ENCODE measurements around the gene LRRC49. TPM values are rescaled to one million over a fixed set of nuclear protein-coding genes. Genes with fewer than 3 reads are reported as not detected.
"Not testable (repeated sequence)": the region's sequence is repeated elsewhere in the genome, so short reads cannot be mapped to it uniquely, and the experiment has no call there.

Gene LRRC49
- polyA plus RNA-seq, 1 donor (not counting 4 experiments of a cell fraction or from before 2014, with no cell fraction given), result 9.9 TPM

GRCh38 chr15:70856884-70857561 is 35.6 kb upstream of the LRRC49 start:
- H3K27me3 ChIP-seq (ENCODE audit: control insufficient read depth, extremely low read depth, insufficient read depth, low read length), result no peaks in the 10 kb centered on the region
- no peaks in the 10 kb centered on the region for H4K20me1 ChIP-seq (ENCODE audit: control insufficient read depth, extremely low read depth, insufficient read depth, low read length)
- no peaks in the 10 kb centered on the region for H3K9me1 ChIP-seq (ENCODE audit: control insufficient read depth, extremely low read depth, insufficient read depth, low read length)
- peaks cover 2% of the 10 kb centered on the region for H3K79me2 ChIP-seq (ENCODE audit: control insufficient read depth, insufficient read depth, low read length)
- H3K4me3 ChIP-seq (ENCODE audit: control insufficient read depth in 2 of 3, extremely low read depth in 1 of 3, insufficient read depth in 2 of 3, low read depth in 1 of 3, low read length in 3 of 3), result no peak overlapping the region
- peak overlapping the region; percentile 33 for H3K27ac ChIP-seq (ENCODE audit: control insufficient read depth, insufficient read depth, low read length)
- peaks cover 34% of the 10 kb centered on the region for H3K4me1 ChIP-seq (ENCODE audit: control insufficient read depth, extremely low read depth, insufficient read depth, low read length)
- no peak overlapping the region for H3K9ac ChIP-seq (ENCODE audit: control insufficient read depth, extremely low read depth, insufficient read depth, low read length)
- FAIRE-seq (peak; percentile 93), DNase-seq (ENCODE audit: low read depth, low spot score) (peak; percentile 66)
- H3K4me2 ChIP-seq (ENCODE audit: control insufficient read depth, extremely low read depth, insufficient read depth, low read depth, low read length), result peak overlapping the region; percentile 48
- H3K36me3 ChIP-seq (ENCODE audit: control insufficient read depth in 2 of 2, extremely low read depth in 1 of 2, insufficient read depth in 2 of 2, low read length in 2 of 2), result peaks cover 0 to under 1% of the 10 kb centered on the region in 2 experiments
- TF ChIP-seq, protein P1, sequence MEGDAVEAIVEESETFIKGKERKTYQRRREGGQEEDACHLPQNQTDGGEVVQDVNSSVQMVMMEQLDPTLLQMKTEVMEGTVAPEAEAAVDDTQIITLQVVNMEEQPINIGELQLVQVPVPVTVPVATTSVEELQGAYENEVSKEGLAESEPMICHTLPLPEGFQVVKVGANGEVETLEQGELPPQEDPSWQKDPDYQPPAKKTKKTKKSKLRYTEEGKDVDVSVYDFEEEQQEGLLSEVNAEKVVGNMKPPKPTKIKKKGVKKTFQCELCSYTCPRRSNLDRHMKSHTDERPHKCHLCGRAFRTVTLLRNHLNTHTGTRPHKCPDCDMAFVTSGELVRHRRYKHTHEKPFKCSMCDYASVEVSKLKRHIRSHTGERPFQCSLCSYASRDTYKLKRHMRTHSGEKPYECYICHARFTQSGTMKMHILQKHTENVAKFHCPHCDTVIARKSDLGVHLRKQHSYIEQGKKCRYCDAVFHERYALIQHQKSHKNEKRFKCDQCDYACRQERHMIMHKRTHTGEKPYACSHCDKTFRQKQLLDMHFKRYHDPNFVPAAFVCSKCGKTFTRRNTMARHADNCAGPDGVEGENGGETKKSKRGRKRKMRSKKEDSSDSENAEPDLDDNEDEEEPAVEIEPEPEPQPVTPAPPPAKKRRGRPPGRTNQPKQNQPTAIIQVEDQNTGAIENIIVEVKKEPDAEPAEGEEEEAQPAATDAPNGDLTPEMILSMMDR (optimal IDR thresholded peaks at IDR 0.05 in 1 of 3, IDR thresholded peaks at IDR 0.05 in 1 of 3, conservative IDR thresholded peaks at IDR 0.05 in 1 of 3; ENCODE audit: extremely low read depth in 1 of 3, insufficient read depth in 2 of 3, low read length in 3 of 3), result no peak
- no peak for TF ChIP-seq EZH2 (IDR thresholded peaks at IDR 0.05; ENCODE audit: low read length)
- no peaks in the 10 kb centered on the region for H3K9me3 ChIP-seq (ENCODE audit: control insufficient read depth, low read depth, low read length)
- dilution Hi-C loops (cut with MboI; ENCODE audit: extremely low pct_ligation_motif_present, low sequenced_read_pairs), result no loop called here
- no peak overlapping the region for H2AFZ ChIP-seq (ENCODE audit: control insufficient read depth, low read length)

GRCh38 chr15:70857562-70858285 is 34.9 kb upstream of the LRRC49 start:
- TF ChIP-seq, protein P1 (optimal IDR thresholded peaks at IDR 0.05 in 1 of 3, IDR thresholded peaks at IDR 0.05 in 1 of 3, conservative IDR thresholded peaks at IDR 0.05 in 1 of 3; ENCODE audit: extremely low read depth in 1 of 3, insufficient read depth in 2 of 3, low read length in 3 of 3), result no peak
- no peak for TF ChIP-seq EZH2 (IDR thresholded peaks at IDR 0.05; ENCODE audit: low read length)
- Histone ChIP-seq H3K9ac (ENCODE audit: control insufficient read depth, extremely low read depth, insufficient read depth, low read length) (no peak overlapping the region), H4K20me1 (ENCODE audit: control insufficient read depth, extremely low read depth, insufficient read depth, low read length) (no peaks in the 10 kb centered on the region), H3K4me3 (ENCODE audit: control insufficient read depth in 2 of 3, extremely low read depth in 1 of 3, insufficient read depth in 2 of 3, low read depth in 1 of 3, low read length in 3 of 3) (no peak overlapping the region), H3K27ac (ENCODE audit: control insufficient read depth, insufficient read depth, low read length) (no peak overlapping the region), H3K36me3 (ENCODE audit: control insufficient read depth in 2 of 2, extremely low read depth in 1 of 2, insufficient read depth in 2 of 2, low read length in 2 of 2) (no peaks in the 10 kb centered on the region), H3K4me1 (ENCODE audit: control insufficient read depth, extremely low read depth, insufficient read depth, low read length) (peaks cover 30% of the 10 kb centered on the region), H3K27me3 (ENCODE audit: control insufficient read depth, extremely low read depth, insufficient read depth, low read length) (no peaks in the 10 kb centered on the region), H3K79me2 (ENCODE audit: control insufficient read depth, insufficient read depth, low read length) (peaks cover 2% of the 10 kb centered on the region), H2AFZ (ENCODE audit: control insufficient read depth, low read length) (no peak overlapping the region), H3K9me3 (ENCODE audit: control insufficient read depth, low read depth, low read length) (no peaks in the 10 kb centered on the region), H3K9me1 (ENCODE audit: control insufficient read depth, extremely low read depth, insufficient read depth, low read length) (no peaks in the 10 kb centered on the region), H3K4me2 (ENCODE audit: control insufficient read depth, extremely low read depth, insufficient read depth, low read depth, low read length) (no peak overlapping the region)
- no peak for DNase-seq (ENCODE audit: low read depth, low spot score)
- no peak for FAIRE-seq
- dilution Hi-C loops (cut with MboI; ENCODE audit: extremely low pct_ligation_motif_present, low sequenced_read_pairs), result no loop called here

- H3K79me2 ChIP-seq (ENCODE audit: control insufficient read depth, insufficient read depth, low read length); H3K9me1 ChIP-seq (ENCODE audit: control insufficient read depth, extremely low read depth, insufficient read depth, low read length); FAIRE-seq; DNase-seq (ENCODE audit: low read depth, low spot score); H3K27ac ChIP-seq (ENCODE audit: control insufficient read depth, insufficient read depth, low read length); H3K9ac ChIP-seq (ENCODE audit: control insufficient read depth, extremely low read depth, insufficient read depth, low read length); H3K36me3 ChIP-seq (ENCODE audit: control insufficient read depth in 2 of 2, extremely low read depth in 1 of 2, insufficient read depth in 2 of 2, low read length in 2 of 2); H3K4me2 ChIP-seq (ENCODE audit: control insufficient read depth, extremely low read depth, insufficient read depth, low read depth, low read length); H4K20me1 ChIP-seq (ENCODE audit: control insufficient read depth, extremely low read depth, insufficient read depth, low read length); dilution Hi-C loops (cut with MboI; ENCODE audit: extremely low pct_ligation_motif_present, low sequenced_read_pairs); H3K9me3 ChIP-seq (ENCODE audit: control insufficient read depth, low read depth, low read length); H3K4me3 ChIP-seq (ENCODE audit: control insufficient read depth in 2 of 3, extremely low read depth in 1 of 3, insufficient read depth in 2 of 3, low read depth in 1 of 3, low read length in 3 of 3); H2AFZ ChIP-seq (ENCODE audit: control insufficient read depth, low read length); H3K27me3 ChIP-seq (ENCODE audit: control insufficient read depth, extremely low read depth, insufficient read depth, low read length): not testable (repeated sequence)
- peaks cover 34% of the 10 kb centered on the region for H3K4me1 ChIP-seq (ENCODE audit: control insufficient read depth, extremely low read depth, insufficient read depth, low read length)
Measured at GRCh38 chr15:70858614-70859321, 33.9 kb upstream of the LRRC49 start.

Measured in keratinocyte (primary cell).